MCF 10A (cell line): Measurements from ENCODE around the gene ERI2. TPM values are rescaled to one million over a fixed set of nuclear protein-coding genes. Genes with fewer than 3 reads are reported as not detected.

Experiments
- BruUV-seq: library from RNA; stranded (reverse); fragments of 400-500 nt; replicated peaks from 2 replicates; lab custom pipeline; 2021; lab: Mats Ljungman, UMichigan
- CTCF ChIA-PET: fragments of 300-600 bp; sonication (Branson Sonifier 250); formaldehyde crosslinking; extraction: SDS; loops from one replicate; lab custom pipeline; 2021; ENCODE audit warnings: antibody characterized with exemption, inconsistent platforms; lab: Yijun Ruan, JAX
- POLR2A ChIA-PET: fragments of 300-600, 350-650 bp; sonication (Branson Sonifier 250); formaldehyde crosslinking; extraction: SDS; loops from one replicate; lab custom pipeline; 2020; ENCODE audit warnings: antibody characterized with exemption, inconsistent platforms; lab: Yijun Ruan, JAX
- DNase-seq: peaks from one replicate; pipeline ENCODE4 v3.0.0-alpha.2; 2018; ENCODE audit not compliant: unreplicated experiment
- H3K27ac Mint-ChIP-seq: one replicate; pipeline ENCODE4 v1.8.0; 2022; ENCODE audit warnings: mild to moderate bottlenecking, low read depth, mixed read lengths; ENCODE audit not compliant: unreplicated experiment
- H3K27me3 Mint-ChIP-seq: one replicate; pipeline ENCODE4 v1.8.0; 2022; ENCODE audit warnings: mixed read lengths; ENCODE audit not compliant: insufficient read depth, unreplicated experiment
- H3K36me3 Mint-ChIP-seq: one replicate; pipeline ENCODE4 v1.8.0; 2022; ENCODE audit warnings: mild to moderate bottlenecking, moderate library complexity, mixed read lengths; ENCODE audit not compliant: insufficient read depth, unreplicated experiment
- H3K4me1 Mint-ChIP-seq: one replicate; pipeline ENCODE4 v1.8.0; 2022; ENCODE audit warnings: mixed read lengths; ENCODE audit not compliant: insufficient read depth, unreplicated experiment
- H3K4me3 Mint-ChIP-seq: one replicate; pipeline ENCODE4 v1.8.0; 2022; ENCODE audit warnings: mild to moderate bottlenecking, moderate library complexity, mixed read lengths; ENCODE audit not compliant: unreplicated experiment
- H3K9me3 Mint-ChIP-seq: one replicate; pipeline ENCODE4 v1.8.0; 2022; ENCODE audit warnings: mixed read lengths; ENCODE audit not compliant: unreplicated experiment
- CTCF ChIP-seq: fragments of 200-600 bp; IDR thresholded peaks from one replicate; pipeline ENCODE4 v1.8.0; 2022; ENCODE audit warnings: antibody characterized with exemption, mild to moderate bottlenecking; ENCODE audit not compliant: unreplicated experiment
- intact Hi-C: fragments of 100-400 bp; cut with micrococcal nuclease; formaldehyde crosslinking; loops from 2 replicates; pipeline ENCODE4 v1.14.1; 2022
- total RNA-seq: library from RNA; stranded (reverse); gene quantifications from 2 replicates; pipeline ENCODE4 v1.2.3, GENCODE V29; 2022

Gene ERI2
- total RNA-seq, 1 experiment from 2014 or later: 26.8 TPM

GRCh38 chr16:20803561-20804214, 2.6 kb downstream of the ERI2 start:
- no peak for TF ChIP-seq CTCF
- H3K4me3 Mint-ChIP-seq: no peak overlapping the region
- no peaks in the 10 kb centered on the region for H3K27me3 Mint-ChIP-seq
- POLR2A ChIA-PET: interaction anchor here (1.1 to 4.4 kb wide), 2 partner anchors 353 to 498 kb away, joined by 3 to 31 read pairs; no protein-coding TSS in a partner anchor
- no peak for DNase-seq
- CTCF ChIA-PET: interaction anchor here (0.6 to 2.1 kb wide), 5 partner anchors 46 to 385 kb away, joined by 3 to 7 read pairs (median 4); no protein-coding TSS in a partner anchor
- H3K9me3 Mint-ChIP-seq: no peaks in the 10 kb centered on the region
- H3K4me1 Mint-ChIP-seq: peaks cover 6% of the 10 kb centered on the region
- BruUV-seq: no TSS peak
- no peak overlapping the region for H3K27ac Mint-ChIP-seq
- peaks cover 36% of the 10 kb centered on the region for H3K36me3 Mint-ChIP-seq
- intact Hi-C loops: no loop called here

GRCh38 chr16:20803192-20803560, 3.1 kb downstream of the ERI2 start:
- no TSS peak for BruUV-seq
- ChIA-PET POLR2A (no interaction called here), CTCF (interaction anchor here (2.1 kb wide), 1 partner anchor 47 kb away, joined by 7 read pairs; no protein-coding TSS in a partner anchor)
- peaks cover 6% of the 10 kb centered on the region for H3K4me1 Mint-ChIP-seq
- H3K27ac Mint-ChIP-seq: no peak overlapping the region
- no peaks in the 10 kb centered on the region for H3K27me3 Mint-ChIP-seq
- intact Hi-C loops: no loop called here
- peaks cover 41% of the 10 kb centered on the region for H3K36me3 Mint-ChIP-seq
- H3K9me3 Mint-ChIP-seq: no peaks in the 10 kb centered on the region
- no peak for DNase-seq
- H3K4me3 Mint-ChIP-seq: no peak overlapping the region
- no peak for TF ChIP-seq CTCF

GRCh38 chr16:20801278-20801677, 5.0 kb downstream of the ERI2 start:
- Mint-ChIP-seq H3K9me3 (no peaks in the 10 kb centered on the region), H3K27ac (no peak overlapping the region), H3K36me3 (peaks cover 52% of the 10 kb centered on the region), H3K4me3 (no peak overlapping the region), H3K4me1 (peaks cover 6% of the 10 kb centered on the region), H3K27me3 (no peaks in the 10 kb centered on the region)
- no TSS peak for BruUV-seq
- intact Hi-C loops: no loop called here
- DNase-seq: no peak
- TF ChIP-seq CTCF: no peak
- CTCF ChIA-PET: interaction anchor here (0.6 to 2.7 kb wide), 3 partner anchors 24 to 1459 kb away, joined by 3 to 8 read pairs (median 5); no protein-coding TSS in a partner anchor
- POLR2A ChIA-PET: interaction anchor here (0.7 kb wide), 1 partner anchor 259 kb away, joined by 3 read pairs; no protein-coding TSS in a partner anchor

GRCh38 chr16:20799599-20799998, 6.7 kb downstream of the ERI2 start:
- TF ChIP-seq CTCF: peak; percentile 55
- intact Hi-C loops: loop anchor here (2.0 to 5.0 kb wide), 2 partner anchors 283 to 503 kb away; no protein-coding TSS in a partner anchor
- DNase-seq: peak; percentile 34
- H3K4me3 Mint-ChIP-seq: no peak overlapping the region
- no TSS peak for BruUV-seq
- peaks cover 6% of the 10 kb centered on the region for H3K4me1 Mint-ChIP-seq
- ChIA-PET CTCF (interaction anchor here (0.6 to 2.7 kb wide), 9 partner anchors 8 to 337 kb away, joined by 3 to 8 read pairs (median 4); no protein-coding TSS in a partner anchor), POLR2A (no interaction called here)
- peaks cover 52% of the 10 kb centered on the region for H3K36me3 Mint-ChIP-seq
- no peak overlapping the region for H3K27ac Mint-ChIP-seq
- H3K9me3 Mint-ChIP-seq: no peaks in the 10 kb centered on the region
- H3K27me3 Mint-ChIP-seq: no peaks in the 10 kb centered on the region
